Measurements from ENCODE around the gene OSGIN1. TPM values are rescaled to one million over a fixed set of nuclear protein-coding genes. Genes with fewer than 3 reads are reported as not detected.

The OSGIN1 gene
- total and polyA plus RNA-seq, 2 donors (not counting 1 experiment from before 2014, with no cell fraction given) = 0.85 to 1.8 TPM

GRCh38 chr16:83951544-83951943 lies 1.5 kb upstream of the OSGIN1 start:
- TF ChIP-seq CTCF (IDR thresholded peaks at IDR 0.05) (no peak), EZH2 (IDR thresholded peaks at IDR 0.05; ENCODE audit: borderline replicate concordance, insufficient read depth, low read depth, low read length, poor library complexity, severe bottlenecking) (no peak)
- ATAC-seq (ENCODE audit: low read depth) (no peak), DNase-seq (no peak)
- H3K9ac ChIP-seq (ENCODE audit: low read length) = no peak overlapping the region
- peaks cover 0 to 7% (median 0%) of the 10 kb centered on the region in 3 donors for H3K9me3 ChIP-seq (ENCODE audit: control extremely low read depth in 1 of 3, control insufficient read depth in 2 of 3, insufficient read depth in 1 of 3, low read length in 2 of 3)
- H3K27ac ChIP-seq (ENCODE audit: low read length in 2 of 2) = no peak overlapping the region
- peaks cover 0 to 41% (median 10%) of the 10 kb centered on the region in 4 experiments for H3K27me3 ChIP-seq (replicated peaks in 1 of 4; ENCODE audit: control extremely low read depth in 1 of 4, control insufficient read depth in 3 of 4, insufficient read depth in 4 of 4, low read length in 3 of 4)
- WGBS (ENCODE audit: insufficient coverage) = 55% methylated on average over 3 of the region's 8 CpGs
- no peak overlapping the region for H3K4me3 ChIP-seq (ENCODE audit: control extremely low read depth in 1 of 5, extremely low read depth in 1 of 5, insufficient read depth in 1 of 5, low read depth in 2 of 5, low read length in 4 of 5)
- POLR2A ChIA-PET = no interaction called here
- Mint-ChIP-seq H3K27me3 (peaks cover 17% of the 10 kb centered on the region), H3K4me3 (no peak overlapping the region), H3K27ac (no peak overlapping the region), H3K9me3 (ENCODE audit: insufficient read depth) (no peaks in the 10 kb centered on the region), H3K4me1 (peaks cover 12% of the 10 kb centered on the region)
- CTCF ChIA-PET = no interaction called here
- peaks cover 12 to 13% of the 10 kb centered on the region in 2 donors for H3K4me1 ChIP-seq (ENCODE audit: control insufficient read depth in 2 of 2, insufficient read depth in 2 of 2, low read length in 2 of 2)
- H3K36me3 ChIP-seq (replicated peaks in 1 of 2; ENCODE audit: control extremely low read depth in 1 of 2, control insufficient read depth in 1 of 2, extremely low read depth in 1 of 2, insufficient read depth in 2 of 2, low read length in 1 of 2) = no peaks in the 10 kb centered on the region
- intact Hi-C loops (cut with micrococcal nuclease) = no loop called here
- no peak overlapping the region for H3K4me2 ChIP-seq (replicated peaks; ENCODE audit: low read depth, low read length, poor library complexity, severe bottlenecking)
- no peaks in the 10 kb centered on the region for H3K79me2 ChIP-seq (ENCODE audit: control insufficient read depth, insufficient read depth, low read length)
- no peaks in the 10 kb centered on the region for H4K20me1 ChIP-seq (ENCODE audit: control insufficient read depth, insufficient read depth, low read length, poor library complexity, severe bottlenecking)
- H2AFZ ChIP-seq (ENCODE audit: insufficient read depth, low read depth, low read length, poor library complexity, severe bottlenecking) = no peak overlapping the region

- no peak overlapping the region for H3K27ac Mint-ChIP-seq
- DNase-seq = no peak
- peak overlapping the region; percentile 73 for H3K4me2 ChIP-seq (replicated peaks; ENCODE audit: low read depth, low read length, poor library complexity, severe bottlenecking)
- TF ChIP-seq EZH2 (IDR thresholded peaks at IDR 0.05; ENCODE audit: borderline replicate concordance, insufficient read depth, low read depth, low read length, poor library complexity, severe bottlenecking) (no peak), CTCF (IDR thresholded peaks at IDR 0.05) (no peak)
- H3K79me2 ChIP-seq (ENCODE audit: control insufficient read depth, insufficient read depth, low read length) = no peaks in the 10 kb centered on the region
- peaks cover 12% of the 10 kb centered on the region for H3K4me1 Mint-ChIP-seq
- peaks cover 17% of the 10 kb centered on the region for H3K27me3 Mint-ChIP-seq
- CTCF ChIA-PET = no interaction called here
- H3K4me3 ChIP-seq (ENCODE audit: control extremely low read depth in 1 of 5, extremely low read depth in 1 of 5, insufficient read depth in 1 of 5, low read depth in 2 of 5, low read length in 4 of 5) = no peak overlapping the region
- peaks cover 0 to 44% (median 10%) of the 10 kb centered on the region in 4 experiments for H3K27me3 ChIP-seq (replicated peaks in 1 of 4; ENCODE audit: control extremely low read depth in 1 of 4, control insufficient read depth in 3 of 4, insufficient read depth in 4 of 4, low read length in 3 of 4)
- no peak overlapping the region for H2AFZ ChIP-seq (ENCODE audit: insufficient read depth, low read depth, low read length, poor library complexity, severe bottlenecking)
- H4K20me1 ChIP-seq (ENCODE audit: control insufficient read depth, insufficient read depth, low read length, poor library complexity, severe bottlenecking) = no peaks in the 10 kb centered on the region
- 47% methylated on average over 8 of the region's 8 CpGs for WGBS (ENCODE audit: insufficient coverage)
- peaks cover 12 to 13% of the 10 kb centered on the region in 2 donors for H3K4me1 ChIP-seq (ENCODE audit: control insufficient read depth in 2 of 2, insufficient read depth in 2 of 2, low read length in 2 of 2)
- peak overlapping the region; percentile 76 for H3K4me3 Mint-ChIP-seq
- intact Hi-C loops (cut with micrococcal nuclease) = no loop called here
- no peaks in the 10 kb centered on the region for H3K9me3 Mint-ChIP-seq (ENCODE audit: insufficient read depth)
- peaks cover 0 to 7% (median 0%) of the 10 kb centered on the region in 3 donors for H3K9me3 ChIP-seq (ENCODE audit: control extremely low read depth in 1 of 3, control insufficient read depth in 2 of 3, insufficient read depth in 1 of 3, low read length in 2 of 3)
- POLR2A ChIA-PET = no interaction called here
- no peak overlapping the region for H3K27ac ChIP-seq (ENCODE audit: low read length in 2 of 2)
- ATAC-seq (ENCODE audit: low read depth) = no peak
- no peak overlapping the region for H3K9ac ChIP-seq (ENCODE audit: low read length)
- no peaks in the 10 kb centered on the region for H3K36me3 ChIP-seq (replicated peaks in 1 of 2; ENCODE audit: control extremely low read depth in 1 of 2, control insufficient read depth in 1 of 2, extremely low read depth in 1 of 2, insufficient read depth in 2 of 2, low read length in 1 of 2)
Measured at GRCh38 chr16:83952587-83952939, 477 bp upstream of the OSGIN1 start.

Data from B cell (primary cell).